ENCODE data around the gene TBX10. TPM values are rescaled to one million over a fixed set of nuclear protein-coding genes. Genes with fewer than 3 reads are reported as not detected.

TBX10 gene
- total RNA-seq, 3 donors from 2014 or later = not detected

DNA sequence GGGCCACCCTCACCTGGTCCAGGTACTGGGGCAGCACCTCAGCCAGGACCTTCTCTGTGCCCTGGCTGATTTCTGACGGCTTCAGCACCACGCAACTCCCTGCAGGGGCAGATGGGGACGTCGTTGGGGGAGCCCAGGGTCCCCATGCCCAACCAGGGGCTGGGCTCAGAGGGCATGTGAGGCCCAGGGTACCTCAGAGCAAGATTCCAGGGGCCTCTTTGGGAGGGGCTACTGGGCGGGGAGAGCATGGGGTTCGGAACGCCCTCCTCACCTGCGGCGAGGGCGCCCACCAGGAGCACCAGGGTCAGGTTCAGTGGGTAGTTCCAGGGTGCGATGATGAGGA lies 26.7 kb upstream of the TBX10 start:
- H3K9me3 ChIP-seq = no peaks in the 10 kb centered on the region
- no peaks in the 10 kb centered on the region for H3K4me1 ChIP-seq
- intact Hi-C loops (cut with DNase I; ENCODE audit: low total_unique reads) = no loop called here
- TF ChIP-seq, protein P1, sequence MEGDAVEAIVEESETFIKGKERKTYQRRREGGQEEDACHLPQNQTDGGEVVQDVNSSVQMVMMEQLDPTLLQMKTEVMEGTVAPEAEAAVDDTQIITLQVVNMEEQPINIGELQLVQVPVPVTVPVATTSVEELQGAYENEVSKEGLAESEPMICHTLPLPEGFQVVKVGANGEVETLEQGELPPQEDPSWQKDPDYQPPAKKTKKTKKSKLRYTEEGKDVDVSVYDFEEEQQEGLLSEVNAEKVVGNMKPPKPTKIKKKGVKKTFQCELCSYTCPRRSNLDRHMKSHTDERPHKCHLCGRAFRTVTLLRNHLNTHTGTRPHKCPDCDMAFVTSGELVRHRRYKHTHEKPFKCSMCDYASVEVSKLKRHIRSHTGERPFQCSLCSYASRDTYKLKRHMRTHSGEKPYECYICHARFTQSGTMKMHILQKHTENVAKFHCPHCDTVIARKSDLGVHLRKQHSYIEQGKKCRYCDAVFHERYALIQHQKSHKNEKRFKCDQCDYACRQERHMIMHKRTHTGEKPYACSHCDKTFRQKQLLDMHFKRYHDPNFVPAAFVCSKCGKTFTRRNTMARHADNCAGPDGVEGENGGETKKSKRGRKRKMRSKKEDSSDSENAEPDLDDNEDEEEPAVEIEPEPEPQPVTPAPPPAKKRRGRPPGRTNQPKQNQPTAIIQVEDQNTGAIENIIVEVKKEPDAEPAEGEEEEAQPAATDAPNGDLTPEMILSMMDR (IDR thresholded peaks at IDR 0.05) = no peak
- TF ChIP-seq POLR2AphosphoS5 (IDR thresholded peaks at IDR 0.05) = no peak
- no peak for TF ChIP-seq POLR2A (IDR thresholded peaks at IDR 0.05)
- H3K27ac ChIP-seq = no peak overlapping the region
- H3K36me3 ChIP-seq = no peaks in the 10 kb centered on the region
- H3K4me3 ChIP-seq = no peak overlapping the region
- DNase-seq (ENCODE audit: low spot score in 2 of 2) = no peak
- H3K27me3 ChIP-seq = no peaks in the 10 kb centered on the region

- Histone ChIP-seq H3K4me3 (no peak overlapping the region), H3K9me3 (no peaks in the 10 kb centered on the region), H3K4me1 (no peaks in the 10 kb centered on the region), H3K27me3 (no peaks in the 10 kb centered on the region), H3K36me3 (no peaks in the 10 kb centered on the region), H3K27ac (no peak overlapping the region)
- TF ChIP-seq, protein P1 (IDR thresholded peaks at IDR 0.05) = no peak
- TF ChIP-seq POLR2A (IDR thresholded peaks at IDR 0.05) (no peak), POLR2AphosphoS5 (IDR thresholded peaks at IDR 0.05) (no peak)
- intact Hi-C loops (cut with DNase I; ENCODE audit: low total_unique reads) = no loop called here
- DNase-seq (ENCODE audit: low spot score in 2 of 2) = no peak
Measured at GRCh38 chr11:67665541-67666302, 26.2 kb upstream of the TBX10 start.

DNA sequence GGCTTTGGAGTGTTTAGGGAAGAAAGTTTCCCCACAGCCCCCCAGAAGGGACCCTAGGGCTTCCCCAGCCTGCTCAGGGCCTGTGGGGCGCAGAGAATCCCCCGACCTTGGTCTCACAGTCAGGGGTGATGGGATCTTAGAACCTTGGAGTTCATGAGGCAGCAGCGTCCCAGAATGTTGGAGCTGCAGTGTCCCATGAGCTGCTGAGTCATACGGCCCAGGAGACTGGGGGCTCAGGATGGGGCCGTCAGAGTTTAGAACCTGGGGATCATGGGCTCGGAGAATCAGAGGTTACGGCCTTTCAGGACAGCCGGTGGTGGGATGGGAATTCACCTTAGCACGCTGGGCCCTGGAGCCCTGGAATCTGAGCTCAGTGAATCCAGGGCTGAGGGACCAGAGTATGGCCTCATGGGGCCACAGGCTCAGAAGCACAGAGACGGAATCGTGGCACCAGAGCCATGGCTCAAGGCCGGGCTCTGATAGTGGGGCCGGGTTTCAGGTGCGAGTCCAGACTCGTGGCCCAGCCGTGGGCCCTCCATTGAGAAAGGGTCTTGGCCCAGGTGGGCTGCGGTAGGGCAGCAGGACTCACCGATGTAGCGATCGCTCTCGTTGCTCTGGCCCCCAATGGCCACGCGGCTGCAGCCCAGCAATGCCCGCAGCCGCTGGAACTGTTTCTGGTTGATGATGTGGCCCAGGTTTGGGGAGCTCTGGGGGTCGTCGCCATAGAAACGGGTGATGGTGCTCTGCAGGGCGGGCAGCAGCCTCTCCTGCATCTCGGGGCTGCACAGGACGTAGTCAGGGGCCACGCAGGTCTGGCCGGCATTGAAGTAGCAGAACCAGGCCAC lies 25.4 kb upstream of the TBX10 start:
- intact Hi-C loops (cut with DNase I; ENCODE audit: low total_unique reads) = no loop called here
- DNase-seq (ENCODE audit: low spot score in 2 of 2) = no peak
- Histone ChIP-seq H3K36me3 (no peaks in the 10 kb centered on the region), H3K27me3 (no peaks in the 10 kb centered on the region), H3K4me1 (no peaks in the 10 kb centered on the region), H3K9me3 (no peaks in the 10 kb centered on the region), H3K27ac (no peak overlapping the region), H3K4me3 (no peak overlapping the region)
- TF ChIP-seq POLR2A (IDR thresholded peaks at IDR 0.05) (no peak), POLR2AphosphoS5 (IDR thresholded peaks at IDR 0.05) (no peak)
- TF ChIP-seq, protein P1 (IDR thresholded peaks at IDR 0.05) = no peak

- DNase-seq (ENCODE audit: low spot score in 2 of 2) = no peak
- Histone ChIP-seq H3K27me3 (no peaks in the 10 kb centered on the region), H3K4me1 (no peaks in the 10 kb centered on the region), H3K36me3 (no peaks in the 10 kb centered on the region), H3K27ac (no peak overlapping the region), H3K4me3 (no peak overlapping the region), H3K9me3 (no peaks in the 10 kb centered on the region)
- intact Hi-C loops (cut with DNase I; ENCODE audit: low total_unique reads) = no loop called here
- TF ChIP-seq POLR2A (IDR thresholded peaks at IDR 0.05) = no peak
Measured at GRCh38 chr11:67664213-67664585, 24.6 kb upstream of the TBX10 start.

GRCh38 chr11:67663532-67664212 lies 24.1 kb upstream of the TBX10 start:
- no peak for DNase-seq (ENCODE audit: low spot score in 2 of 2)
- intact Hi-C loops (cut with DNase I; ENCODE audit: low total_unique reads) = no loop called here

More at GRCh38 chr11:67663532-67664212, 24.1 kb upstream of the TBX10 start:
- Histone ChIP-seq H3K9me3 (no peaks in the 10 kb centered on the region), H3K4me3 (no peak overlapping the region), H3K4me1 (no peaks in the 10 kb centered on the region), H3K36me3 (no peaks in the 10 kb centered on the region), H3K27ac (no peak overlapping the region), H3K27me3 (no peaks in the 10 kb centered on the region)
- TF ChIP-seq POLR2AphosphoS5 (IDR thresholded peaks at IDR 0.05) = no peak
- TF ChIP-seq POLR2A (IDR thresholded peaks at IDR 0.05) = no peak
- TF ChIP-seq, protein P1 (IDR thresholded peaks at IDR 0.05) = no peak
